H1 (cell line): ENCODE data around the gene WNK2. TPM values are rescaled to one million over a fixed set of nuclear protein-coding genes. Genes with fewer than 3 reads are reported as not detected.

Experiments
- ATF3 ChIP-seq: IDR thresholded peaks from 2 replicates; pipeline ENCODE4 v1.6.1; 2011; ENCODE audit warnings: low read depth, mild to moderate bottlenecking, low read length; ENCODE audit not compliant: insufficient read depth
- FOSL1 ChIP-seq: IDR thresholded peaks from 2 replicates; pipeline ENCODE4 v1.6.1; 2011; ENCODE audit warnings: mild to moderate bottlenecking, low read depth, low read length, moderate library complexity; ENCODE audit not compliant: insufficient read depth
- KDM1A ChIP-seq: fragments of 200-600, 300-600 bp; sonication (generic); IDR thresholded peaks from 2 replicates; pipeline ENCODE4 v1.7.1; 2016; ENCODE audit warnings: mild to moderate bottlenecking, low read length, borderline replicate concordance
- RAD21 ChIP-seq, 2 experiments: IDR thresholded peaks in 1 of 2; conservative IDR thresholded peaks in 1 of 2; 2 replicates each; pipeline ENCODE4 v1.6.1; 2011; ENCODE audit warnings: low read depth in 2 of 2, low read length in 2 of 2, improper control_type of control experiment in 1 of 2, inconsistent platforms in 1 of 2, mild to moderate bottlenecking in 1 of 2, moderate library complexity in 1 of 2
- RNF2 ChIP-seq: fragments of 200-900, 300-1000 bp; sonication (generic); IDR thresholded peaks from 2 replicates; pipeline ENCODE4 v1.7.1; 2016; ENCODE audit warnings: borderline replicate concordance, low read depth, mild to moderate bottlenecking, antibody characterized with exemption, low read length; ENCODE audit not compliant: poor library complexity, severe bottlenecking; ENCODE audit errors: missing control alignments
- SP2 ChIP-seq: IDR thresholded peaks from 2 replicates; pipeline ENCODE4 v1.6.1; 2012; ENCODE audit warnings: mild to moderate bottlenecking, low read length, inconsistent platforms
- SUZ12 ChIP-seq: fragments of 200-600 bp; sonication (generic); IDR thresholded peaks from 2 replicates; pipeline ENCODE4 v1.6.1; 2012; ENCODE audit warnings: mild to moderate bottlenecking, inconsistent platforms, low read length, moderate library complexity, mixed read lengths
- TEAD4 ChIP-seq: IDR thresholded peaks from 2 replicates; pipeline ENCODE4 v1.6.1; 2012; ENCODE audit warnings: low read depth, low read length, inconsistent platforms, mixed read lengths
- polyA plus RNA-seq, 7 experiments: library from polyadenylated mRNA; depleted of rRNA in 3 of 7; stranded (reverse) in 5 of 7; unstranded in 2 of 7; fragments of >200 nt in 5 of 7; fragments of 200-250 nt in 2 of 7; gene quantifications; 1 replicate in 5 of 7; 2 replicates in 1 of 7; 4 replicates in 1 of 7; pipeline versions ENCODE4 v1.2.1 to v1.2.3, GENCODE V29; 2011 to 2013; ENCODE audit warnings: missing spikeins in 2 of 7, mixed read lengths in 2 of 7
- total RNA-seq: library from RNA; stranded (reverse); fragmentation: NEBNext Ultra II Directional; extraction: Animal tissue kit (Norgen Biotek cat#: 25700); gene quantifications from 2 replicates; pipeline ENCODE4 v1.2.1, GENCODE V29; 2021

The WNK2 gene
- total and polyA plus RNA-seq, 2 of the 8 experiments (the other 6 are each of a cell fraction or from before 2014, with no cell fraction given), result 12.0 to 87.2 TPM

GRCh38 chr9:93192721-93193387 lies 8.9 kb downstream of the WNK2 start (continued):
- no peak for TF ChIP-seq RAD21 (IDR thresholded peaks at IDR 0.05 in 1 of 2, conservative IDR thresholded peaks at IDR 0.05 in 1 of 2; ENCODE audit: low read depth in 2 of 2, low read length in 2 of 2)
- no peak for TF ChIP-seq SP2
- TF ChIP-seq FOSL1, result no peak
- TF ChIP-seq ATF3, result no peak
- TF ChIP-seq RNF2, result no peak
- TF ChIP-seq TEAD4, result no peak
- TF ChIP-seq KDM1A, result no peak
- TF ChIP-seq SUZ12, result no peak
